ENCODE data around the gene ATXN10. TPM values are rescaled to one million over a fixed set of nuclear protein-coding genes. Genes with fewer than 3 reads are reported as not detected.

The ATXN10 gene
- total RNA-seq, 1 experiment from 2014 or later: 135 TPM

DNA sequence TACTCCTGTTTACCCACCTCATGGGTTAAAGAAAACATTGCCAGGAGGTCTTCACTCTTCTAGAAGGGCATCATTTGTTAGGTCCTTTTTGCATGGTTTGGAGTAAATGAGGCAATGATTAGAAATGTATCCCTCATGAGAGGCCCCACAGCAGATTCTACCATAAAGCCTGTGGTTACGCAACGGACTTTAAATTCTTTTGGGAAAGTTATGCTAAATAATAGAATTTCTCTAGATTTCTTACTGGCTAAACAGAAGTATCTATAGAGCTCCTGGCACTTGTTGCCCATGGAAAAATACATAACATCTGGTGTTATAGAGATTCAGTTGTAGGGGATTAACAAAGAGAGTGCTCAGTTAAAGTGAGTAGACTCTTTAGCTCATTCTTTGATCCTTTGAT lies 15.1 kb upstream of the ATXN10 start:
- BruUV-seq (replicated peaks): no TSS peak
- H3K4me2 ChIP-seq (ENCODE audit: low read length): no peak overlapping the region
- H2AFZ ChIP-seq (ENCODE audit: low read depth, low read length, poor library complexity, severe bottlenecking): no peak overlapping the region
- ChIA-PET CTCF (no interaction called here), RAD21 (ENCODE audit: low non-redundant PET in 1 of 2, low total read pairs in 2 of 2, uncharacterized antibody in 2 of 2, unreplicated experiment in 2 of 2) (no interaction called here), POLR2A (no interaction called here)
- H3K4me3 ChIP-seq (replicated peaks in 1 of 2; ENCODE audit: low read depth in 1 of 2, low read length in 2 of 2): no peak overlapping the region
- H3K27me3 ChIP-seq (ENCODE audit: insufficient read depth, low read length): no peaks in the 10 kb centered on the region
- ATAC-seq: no peak
- DNase-seq (ENCODE audit: low read depth, low spot score): no peak
- no peaks in the 10 kb centered on the region for H3K4me1 ChIP-seq (ENCODE audit: control insufficient read depth in 1 of 2, insufficient read depth in 2 of 2, low read length in 2 of 2)
- no peaks in the 10 kb centered on the region for H3K9me2 ChIP-seq (ENCODE audit: insufficient read depth)
- no peak overlapping the region for H3K27ac ChIP-seq (ENCODE audit: low read depth, low read length)
- H3K79me2 ChIP-seq (ENCODE audit: insufficient read depth, low read length): no peaks in the 10 kb centered on the region
- TF ChIP-seq EGR1 (IDR thresholded peaks at IDR 0.05; ENCODE audit: low read depth) (no peak), POLR2A (IDR thresholded peaks at IDR 0.05; ENCODE audit: borderline replicate concordance, extremely low read depth, insufficient read depth, insufficient read length) (no peak), FOSL1 (IDR thresholded peaks at IDR 0.05; ENCODE audit: low read depth) (no peak), CEBPB (IDR thresholded peaks at IDR 0.05; ENCODE audit: low read depth) (no peak), JUND (IDR thresholded peaks at IDR 0.05) (no peak), SIN3A (IDR thresholded peaks at IDR 0.05; ENCODE audit: low read depth) (no peak), EZH2phosphoT487 (IDR thresholded peaks at IDR 0.05; ENCODE audit: borderline replicate concordance) (no peak)
- TF ChIP-seq, protein P1, sequence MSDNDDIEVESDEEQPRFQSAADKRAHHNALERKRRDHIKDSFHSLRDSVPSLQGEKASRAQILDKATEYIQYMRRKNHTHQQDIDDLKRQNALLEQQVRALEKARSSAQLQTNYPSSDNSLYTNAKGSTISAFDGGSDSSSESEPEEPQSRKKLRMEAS (IDR thresholded peaks at IDR 0.05): no peak
- no peak overlapping the region for H3K9ac ChIP-seq (ENCODE audit: low read length)
- no peaks in the 10 kb centered on the region for H3K9me3 ChIP-seq (ENCODE audit: control insufficient read depth in 1 of 2, insufficient read depth in 1 of 2, low read depth in 1 of 2, low read length in 2 of 2)
- intact Hi-C loops (cut with micrococcal nuclease): loop anchor here (10.0 kb wide), 1 partner anchor 178 kb away; no protein-coding TSS in a partner anchor
- H3K36me3 ChIP-seq (ENCODE audit: control insufficient read depth in 1 of 2, insufficient read depth in 2 of 2, low read length in 2 of 2): no peaks in the 10 kb centered on the region
- H4K20me1 ChIP-seq (ENCODE audit: insufficient read depth): no peaks in the 10 kb centered on the region

DNA sequence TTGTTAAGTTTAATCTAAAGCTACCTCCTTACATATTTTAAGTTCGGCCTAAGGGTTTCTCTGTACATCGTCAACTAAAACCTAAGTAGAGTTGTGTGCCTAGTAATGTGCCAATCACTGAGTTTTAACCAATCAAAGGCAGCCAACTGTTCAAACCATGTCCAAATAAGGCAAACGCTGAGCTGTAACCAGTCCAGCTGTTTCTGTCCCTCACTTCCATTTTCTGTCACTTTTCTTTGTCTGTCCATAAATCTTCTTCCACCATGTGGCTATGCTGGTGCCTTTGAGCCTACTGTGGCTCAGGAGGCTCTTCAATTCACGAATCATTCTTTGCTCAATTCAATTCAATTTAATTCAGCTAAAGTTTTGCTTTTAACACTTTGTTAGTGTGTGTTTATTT lies 13.9 kb upstream of the ATXN10 start:
- Histone ChIP-seq H3K4me2 (ENCODE audit: low read length) (no peak overlapping the region), H3K4me1 (ENCODE audit: control insufficient read depth in 1 of 2, insufficient read depth in 2 of 2, low read length in 2 of 2) (no peaks in the 10 kb centered on the region), H3K36me3 (ENCODE audit: control insufficient read depth in 1 of 2, insufficient read depth in 2 of 2, low read length in 2 of 2) (no peaks in the 10 kb centered on the region), H3K9me3 (ENCODE audit: control insufficient read depth in 1 of 2, insufficient read depth in 1 of 2, low read depth in 1 of 2, low read length in 2 of 2) (no peaks in the 10 kb centered on the region), H3K4me3 (replicated peaks in 1 of 2; ENCODE audit: low read depth in 1 of 2, low read length in 2 of 2) (no peak overlapping the region), H3K9ac (ENCODE audit: low read length) (no peak overlapping the region), H2AFZ (ENCODE audit: low read depth, low read length, poor library complexity, severe bottlenecking) (no peak overlapping the region), H3K79me2 (ENCODE audit: insufficient read depth, low read length) (no peaks in the 10 kb centered on the region), H3K27me3 (ENCODE audit: insufficient read depth, low read length) (no peaks in the 10 kb centered on the region), H3K9me2 (ENCODE audit: insufficient read depth) (no peaks in the 10 kb centered on the region), H4K20me1 (ENCODE audit: insufficient read depth) (no peaks in the 10 kb centered on the region), H3K27ac (ENCODE audit: low read depth, low read length) (no peak overlapping the region)
- DNase-seq (ENCODE audit: low read depth, low spot score) (no peak), ATAC-seq (no peak)
- no TSS peak for BruUV-seq (replicated peaks)
- CTCF ChIA-PET: no interaction called here
- POLR2A ChIA-PET: no interaction called here
- RAD21 ChIA-PET (ENCODE audit: low non-redundant PET in 1 of 2, low total read pairs in 2 of 2, uncharacterized antibody in 2 of 2, unreplicated experiment in 2 of 2): no interaction called here
- TF ChIP-seq EGR1 (IDR thresholded peaks at IDR 0.05; ENCODE audit: low read depth): no peak
- no peak for TF ChIP-seq JUND (IDR thresholded peaks at IDR 0.05)
- peak; percentile 36; the same call in 1 of the 2 replicates for TF ChIP-seq SRF (IDR thresholded peaks at IDR 0.05; ENCODE audit: low read depth)
- intact Hi-C loops (cut with micrococcal nuclease): loop anchor here (10.0 kb wide), 1 partner anchor 177 kb away; no protein-coding TSS in a partner anchor
